Keratinocyte (primary cell): ENCODE results near the gene ATG9A. TPM values are rescaled to one million over a fixed set of nuclear protein-coding genes. Genes with fewer than 3 reads are reported as not detected.

Experiments
- DNase-seq: peaks from one replicate; pipeline ENCODE4 v3.0.0-alpha.2; 2011; ENCODE audit warnings: low read depth, missing footprints, low spot score
- FAIRE-seq: peaks from 2 replicates; lab custom pipeline; 2011; peaks lifted over from hg19 to GRCh38; lab: Jason Lieb, UNC
- H2AFZ ChIP-seq: 2 replicates; pipeline ENCODE4 v1.6.0; 2012; ENCODE audit warnings: low read length, control low read depth, inconsistent platforms; ENCODE audit not compliant: control insufficient read depth
- H3K27ac ChIP-seq: 2 replicates; pipeline ENCODE4 v1.5.1; 2011; ENCODE audit warnings: low read length; ENCODE audit not compliant: control insufficient read depth, insufficient read depth
- H3K27me3 ChIP-seq: 3 replicates; pipeline ENCODE4 v1.6.0; 2011; ENCODE audit warnings: low read length; ENCODE audit not compliant: control insufficient read depth, insufficient read depth; ENCODE audit errors: extremely low read depth
- H3K36me3 ChIP-seq, 2 experiments: 2 replicates in 1 of 2; 3 replicates in 1 of 2; pipeline ENCODE4 v1.5.1; 2011; ENCODE audit warnings: low read length in 2 of 2, mild to moderate bottlenecking in 1 of 2; ENCODE audit not compliant: control insufficient read depth in 2 of 2, insufficient read depth in 2 of 2; ENCODE audit errors: extremely low read depth in 1 of 2
- H3K4me1 ChIP-seq: 3 replicates; pipeline ENCODE4 v1.5.1; 2011; ENCODE audit warnings: low read length; ENCODE audit not compliant: control insufficient read depth, insufficient read depth; ENCODE audit errors: extremely low read depth
- H3K4me2 ChIP-seq: 3 replicates; pipeline ENCODE4 v1.6.0; 2011; ENCODE audit warnings: low read depth, low read length; ENCODE audit not compliant: control insufficient read depth, insufficient read depth; ENCODE audit errors: extremely low read depth
- H3K4me3 ChIP-seq, 3 experiments: fragments of 200-600 bp in 1 of 3; sonication (generic) in 1 of 3; 2 replicates in 2 of 3; 3 replicates in 1 of 3; pipeline ENCODE4 v1.5.1; 2011 to 2016; ENCODE audit warnings: low read length in 3 of 3, mild to moderate bottlenecking in 3 of 3, control low read depth in 2 of 3, inconsistent platforms in 1 of 3, low read depth in 1 of 3, mixed read lengths in 1 of 3, mixed run types in 1 of 3, moderate library complexity in 1 of 3; ENCODE audit not compliant: control insufficient read depth in 2 of 3, insufficient read depth in 2 of 3; ENCODE audit errors: extremely low read depth in 1 of 3
- H3K79me2 ChIP-seq: 2 replicates; pipeline ENCODE4 v1.6.0; 2012; ENCODE audit warnings: low read length; ENCODE audit not compliant: control insufficient read depth, insufficient read depth
- H3K9ac ChIP-seq: 3 replicates; pipeline ENCODE4 v1.6.0; 2011; ENCODE audit warnings: low read length; ENCODE audit not compliant: control insufficient read depth, insufficient read depth; ENCODE audit errors: extremely low read depth
- H3K9me1 ChIP-seq: 3 replicates; pipeline ENCODE4 v1.6.0; 2011; ENCODE audit warnings: low read length; ENCODE audit not compliant: control insufficient read depth, insufficient read depth; ENCODE audit errors: extremely low read depth
- H3K9me3 ChIP-seq: 2 replicates; pipeline ENCODE4 v1.5.1; 2012; ENCODE audit warnings: low read depth, low read length; ENCODE audit not compliant: control insufficient read depth
- H4K20me1 ChIP-seq: 3 replicates; pipeline ENCODE4 v1.6.0; 2011; ENCODE audit warnings: low read length; ENCODE audit not compliant: control insufficient read depth, insufficient read depth; ENCODE audit errors: extremely low read depth
- EZH2 ChIP-seq: IDR thresholded peaks from one replicate; pipeline ENCODE4 v1.6.1; 2012; ENCODE audit warnings: inconsistent platforms, mild to moderate bottlenecking, low read length, moderate library complexity
- dilution Hi-C: fragments of 300-500 bp; cut with MboI; formaldehyde crosslinking; loops from one replicate; pipeline ENCODE4 v1.7.0; 2020; ENCODE audit warnings: low sequenced_read_pairs; ENCODE audit not compliant: extremely low pct_ligation_motif_present
- polyA plus RNA-seq, 5 experiments: library from polyadenylated mRNA; depleted of rRNA in 3 of 5; stranded (reverse) in 3 of 5; stranded (forward) in 1 of 5; unstranded in 1 of 5; fragments of >200 nt; gene quantifications; 1 replicate in 1 of 5; 2 replicates in 3 of 5; 3 replicates in 1 of 5; pipeline versions ENCODE4 v1.2.1 to v1.2.3, GENCODE V29; 2011 to 2012; ENCODE audit warnings: missing spikeins in 2 of 5, low read depth in 1 of 5, low replicate concordance in 1 of 5
- TF ChIP-seq, protein P1 (sequence below), 3 experiments: IDR thresholded peaks in 1 of 3; conservative IDR thresholded peaks in 1 of 3; optimal IDR thresholded peaks in 1 of 3; 2 replicates in 2 of 3; 3 replicates in 1 of 3; pipeline versions ENCODE3 to v1.5.1; 2011; ENCODE audit warnings: low read length in 3 of 3, mild to moderate bottlenecking in 3 of 3, moderate library complexity in 2 of 3, control low read depth in 1 of 3, inconsistent platforms in 1 of 3; ENCODE audit not compliant: insufficient read depth in 2 of 3; ENCODE audit errors: extremely low read depth in 1 of 3

Gene ATG9A
- polyA plus RNA-seq, 1 donor (not counting 4 experiments of a cell fraction or from before 2014, with no cell fraction given): 58.8 TPM

DNA sequence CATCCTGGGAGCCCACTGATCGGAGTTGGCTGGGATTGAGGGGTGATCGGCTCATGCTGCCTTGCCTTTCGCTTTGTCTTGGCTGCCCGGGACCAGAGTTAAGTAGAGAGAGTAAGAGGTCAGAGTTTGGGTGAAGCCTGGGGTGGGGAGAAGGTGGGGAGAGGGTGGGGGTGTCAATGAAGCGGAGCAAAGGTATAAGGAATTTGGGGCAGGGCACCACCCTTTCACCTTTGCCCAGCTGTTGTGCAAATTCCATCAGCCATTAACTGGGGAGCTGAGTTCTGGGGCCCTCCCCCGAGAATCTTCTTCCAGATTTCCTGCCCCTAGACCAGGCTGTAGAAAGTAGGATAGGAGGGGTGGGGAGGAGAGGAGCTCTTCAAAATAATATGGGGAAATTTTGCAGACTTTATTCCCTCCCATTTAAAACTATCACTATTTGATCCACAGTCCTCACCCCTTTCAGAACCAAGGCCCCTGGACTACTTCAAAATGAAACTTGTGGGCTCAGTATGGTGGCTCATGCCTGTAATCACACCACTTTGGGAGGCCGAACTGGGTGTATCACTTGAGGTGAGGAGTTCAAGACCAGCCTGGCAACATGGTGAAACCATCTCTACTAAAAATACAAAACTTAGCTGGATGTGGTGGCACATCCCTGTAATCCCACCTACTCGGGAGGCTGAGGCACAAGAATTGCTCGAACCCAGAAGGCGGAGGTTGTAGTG lies 59.3 kb downstream of the ATG9A start, which contains the start of gene SLC23A3:
Gene SLC23A3, minus strand, starts transcription at position 100 of the 725 bp plus-strand sequence. Its CDS starts 45 bp downstream, at position 55.
- H3K9me3 ChIP-seq: no peaks in the 10 kb centered on the region
- FAIRE-seq: no peak

More for the DNA sequence above, 59.3 kb downstream of the ATG9A start, which contains the start of gene SLC23A3:
- no peak for DNase-seq
- H3K4me1 ChIP-seq: no peaks in the 10 kb centered on the region
- no peak for TF ChIP-seq EZH2
- TF ChIP-seq, protein P1, sequence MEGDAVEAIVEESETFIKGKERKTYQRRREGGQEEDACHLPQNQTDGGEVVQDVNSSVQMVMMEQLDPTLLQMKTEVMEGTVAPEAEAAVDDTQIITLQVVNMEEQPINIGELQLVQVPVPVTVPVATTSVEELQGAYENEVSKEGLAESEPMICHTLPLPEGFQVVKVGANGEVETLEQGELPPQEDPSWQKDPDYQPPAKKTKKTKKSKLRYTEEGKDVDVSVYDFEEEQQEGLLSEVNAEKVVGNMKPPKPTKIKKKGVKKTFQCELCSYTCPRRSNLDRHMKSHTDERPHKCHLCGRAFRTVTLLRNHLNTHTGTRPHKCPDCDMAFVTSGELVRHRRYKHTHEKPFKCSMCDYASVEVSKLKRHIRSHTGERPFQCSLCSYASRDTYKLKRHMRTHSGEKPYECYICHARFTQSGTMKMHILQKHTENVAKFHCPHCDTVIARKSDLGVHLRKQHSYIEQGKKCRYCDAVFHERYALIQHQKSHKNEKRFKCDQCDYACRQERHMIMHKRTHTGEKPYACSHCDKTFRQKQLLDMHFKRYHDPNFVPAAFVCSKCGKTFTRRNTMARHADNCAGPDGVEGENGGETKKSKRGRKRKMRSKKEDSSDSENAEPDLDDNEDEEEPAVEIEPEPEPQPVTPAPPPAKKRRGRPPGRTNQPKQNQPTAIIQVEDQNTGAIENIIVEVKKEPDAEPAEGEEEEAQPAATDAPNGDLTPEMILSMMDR (optimal IDR thresholded peaks at IDR 0.05 in 1 of 3, IDR thresholded peaks at IDR 0.05 in 1 of 3, conservative IDR thresholded peaks at IDR 0.05 in 1 of 3; ENCODE audit: extremely low read depth in 1 of 3, insufficient read depth in 2 of 3, low read length in 3 of 3): no peak
- H2AFZ ChIP-seq: no peak within 1 kb of the TSS
- H3K4me2 ChIP-seq: no peak within 1 kb of the TSS
- H3K27me3 ChIP-seq: no peaks in the 10 kb centered on the region
- H3K27ac ChIP-seq: no peak within 1 kb of the TSS
- no peak within 1 kb of the TSS for H3K4me3 ChIP-seq
- dilution Hi-C loops: no loop called here
- H3K9ac ChIP-seq: no peak within 1 kb of the TSS
- H3K79me2 ChIP-seq: peaks cover 2% of the 10 kb centered on the region
- no peaks in the 10 kb centered on the region for H3K9me1 ChIP-seq
- H4K20me1 ChIP-seq: no peaks in the 10 kb centered on the region
- H3K36me3 ChIP-seq: peaks cover 15 to 21% of the 10 kb centered on the region in 2 experiments

Other genes with a start within 250 kb of the ATG9A start
- gene FEV, start 244.5 kb downstream of the ATG9A start, polyA plus RNA-seq: not detected in 3 replicates
- gene CRYBA2, start 236.2 kb downstream of the ATG9A start, polyA plus RNA-seq: not detected in 3 replicates
- not detected in 3 replicates for gene CFAP65, start 188.1 kb downstream of the ATG9A start, polyA plus RNA-seq
- gene IHH, start 168.7 kb downstream of the ATG9A start, polyA plus RNA-seq: not detected in 3 replicates
- 11.0 to 16.0 TPM (median 13.1 TPM) in 3 replicates for gene NHEJ1, start 68.8 kb downstream of the ATG9A start, polyA plus RNA-seq
- gene SLC23A3, start 59.6 kb downstream of the ATG9A start, polyA plus RNA-seq: 0.48 to 2.4 TPM (median 1.4 TPM) in 3 replicates
- gene CNPPD1, start 52.7 kb downstream of the ATG9A start, polyA plus RNA-seq: 26.1 to 32.2 TPM (median 29.1 TPM) in 3 replicates
- 45.8 to 54.9 TPM (median 51.3 TPM) in 3 replicates for gene RETREG2, start 51.4 kb downstream of the ATG9A start, polyA plus RNA-seq
- gene ZFAND2B, start 22.9 kb downstream of the ATG9A start, polyA plus RNA-seq: 23.2 to 37.7 TPM (median 25.1 TPM) in 3 replicates
- 6.1 to 11.0 TPM (median 10.5 TPM) in 3 replicates for gene ABCB6, start 10.7 kb downstream of the ATG9A start, polyA plus RNA-seq
- 20.9 to 41.0 TPM (median 35.1 TPM) in 3 replicates for gene ANKZF1, start 170 bp upstream of the ATG9A start, polyA plus RNA-seq
- gene GLB1L, start 15.8 kb upstream of the ATG9A start, polyA plus RNA-seq: 4.3 to 6.9 TPM (median 5.2 TPM) in 3 replicates
- gene STK16, start 15.8 kb upstream of the ATG9A start, polyA plus RNA-seq: 35.8 to 44.7 TPM (median 40.2 TPM) in 3 replicates
- 0.08 TPM in 1 of 3 replicates, not detected in the others for gene TUBA4B, start 23.6 kb upstream of the ATG9A start, polyA plus RNA-seq
- 524 to 819 TPM (median 569 TPM) in 3 replicates for gene TUBA4A, start 24.3 kb upstream of the ATG9A start, polyA plus RNA-seq
- 35.4 to 75.5 TPM (median 51.7 TPM) in 3 replicates for gene DNAJB2, start 49.7 kb upstream of the ATG9A start, polyA plus RNA-seq
- gene PTPRN, start 79.8 kb upstream of the ATG9A start, polyA plus RNA-seq: not detected in 3 replicates
- gene RESP18, start 103.1 kb upstream of the ATG9A start, polyA plus RNA-seq: not detected in 3 replicates
- gene DNPEP, start 158.3 kb upstream of the ATG9A start, polyA plus RNA-seq: 34.1 to 61.3 TPM (median 41.6 TPM) in 3 replicates
- gene DES, start 188.7 kb upstream of the ATG9A start, polyA plus RNA-seq: not detected in 3 replicates
- 18.8 to 36.1 TPM (median 19.0 TPM) in 3 replicates for gene SPEG, start 205.2 kb upstream of the ATG9A start, polyA plus RNA-seq